ENCODE results near the gene FNBP1L. TPM values are rescaled to one million over a fixed set of nuclear protein-coding genes. Genes with fewer than 3 reads are reported as not detected.
A peak's percentile ranks its signal among the peaks of the same experiment; 100 is the strongest.

The FNBP1L gene
- total and polyA plus RNA-seq, 2 experiments from 2014 or later, result 56.3 to 132 TPM

GRCh38 chr1:93440272-93440671, 7.6 kb upstream of the FNBP1L start:
- H3K4me3 Mint-ChIP-seq, result no peak overlapping the region
- Histone ChIP-seq H3K4me1 (ENCODE audit: insufficient read depth) (no peaks in the 10 kb centered on the region), H4K20me1 (replicated peaks; ENCODE audit: insufficient read depth) (no peaks in the 10 kb centered on the region), H3K9me2 (ENCODE audit: insufficient read depth) (no peaks in the 10 kb centered on the region), H3K4me3 (no peak overlapping the region), H3K27me3 (ENCODE audit: insufficient read depth) (no peaks in the 10 kb centered on the region), H3K36me3 (ENCODE audit: insufficient read depth) (no peaks in the 10 kb centered on the region), H3K79me2 (replicated peaks; ENCODE audit: insufficient read depth) (no peaks in the 10 kb centered on the region), H3K27ac (ENCODE audit: low read depth) (no peak overlapping the region), H3F3A (replicated peaks; ENCODE audit: low read depth) (no peaks in the 10 kb centered on the region), H3K4me2 (no peak overlapping the region), H2AFZ (peak overlapping the region; percentile 14; the same call in 1 of the 2 replicates)
- H3K9me3 Mint-ChIP-seq, result peaks cover 3% of the 10 kb centered on the region; the same call in 2 of the 3 replicates
- no peaks in the 10 kb centered on the region for H3K27me3 Mint-ChIP-seq (ENCODE audit: insufficient read depth, low read depth, poor library complexity)
- ATAC-seq (no peak), DNase-seq (ENCODE audit: low spot score) (no peak)
- peaks cover 3% of the 10 kb centered on the region; the same call in 1 of the 3 replicates for H3K4me1 Mint-ChIP-seq
- H3K27ac Mint-ChIP-seq, result no peak overlapping the region
- no peak for TF ChIP-seq ZNF462 (CRISPR knock-in tag; IDR thresholded peaks at IDR 0.05)
- no peak for TF ChIP-seq JUNB (IDR thresholded peaks at IDR 0.05; ENCODE audit: unreplicated experiment)
- TF ChIP-seq POLR2AphosphoS5 (IDR thresholded peaks at IDR 0.05; ENCODE audit: low read depth), result no peak
- no peak for TF ChIP-seq CREB1 (CRISPR knock-in tag; IDR thresholded peaks at IDR 0.05; ENCODE audit: low read depth)
- no peak for TF ChIP-seq ZNF331 (CRISPR knock-in tag; IDR thresholded peaks at IDR 0.05; ENCODE audit: low read depth)
- TF ChIP-seq STAT1 (IDR thresholded peaks at IDR 0.05; ENCODE audit: unreplicated experiment), result no peak
- no peak for TF ChIP-seq EZH2phosphoT487 (IDR thresholded peaks at IDR 0.05; ENCODE audit: unreplicated experiment)
- TF ChIP-seq EZH2 (IDR thresholded peaks at IDR 0.05; ENCODE audit: low read depth, unreplicated experiment), result no peak
- no peak for TF ChIP-seq NANOG (IDR thresholded peaks at IDR 0.05; ENCODE audit: borderline replicate concordance)
- no peak for TF ChIP-seq ZNF114 (CRISPR knock-in tag; IDR thresholded peaks at IDR 0.05)
- TF ChIP-seq CTCF (conservative IDR thresholded peaks at IDR 0.05; ENCODE audit: low read depth in 2 of 2), result no peak
- TF ChIP-seq REST (IDR thresholded peaks at IDR 0.05; ENCODE audit: unreplicated experiment), result no peak
- H3K36me3 Mint-ChIP-seq (ENCODE audit: low read depth), result peaks cover 3% of the 10 kb centered on the region; the same call in 1 of the 3 replicates
